Fibroblast of lung (primary cell): Measurements from ENCODE around the gene PSMG4. TPM values are rescaled to one million over a fixed set of nuclear protein-coding genes. Genes with fewer than 3 reads are reported as not detected.

Experiments
- DNase-seq, 2 donors: peaks; one replicate each; pipeline versions ENCODE4 v3.0.0 to v3.0.0-alpha.2; 2010; ENCODE audit warnings: low read depth in 2 of 2
- H2AFZ ChIP-seq: 2 replicates; pipeline ENCODE4 v1.5.1; 2012; ENCODE audit warnings: low read length, control low read depth, inconsistent platforms
- H3K27ac ChIP-seq: 2 replicates; pipeline ENCODE4 v1.5.1; 2011; ENCODE audit warnings: low read length, control low read depth; ENCODE audit not compliant: insufficient read depth
- H3K27me3 ChIP-seq: 2 replicates; pipeline ENCODE4 v1.5.1; 2011; ENCODE audit warnings: mild to moderate bottlenecking, low read length; ENCODE audit not compliant: control insufficient read depth, insufficient read depth
- H3K36me3 ChIP-seq: 2 replicates; pipeline ENCODE4 v1.5.1; 2011; ENCODE audit warnings: low read length; ENCODE audit not compliant: control insufficient read depth, insufficient read depth
- H3K4me1 ChIP-seq: 2 replicates; pipeline ENCODE4 v1.5.1; 2011; ENCODE audit warnings: low read length; ENCODE audit not compliant: control insufficient read depth, insufficient read depth; ENCODE audit errors: extremely low read depth
- H3K4me2 ChIP-seq: 2 replicates; pipeline ENCODE4 v1.5.1; 2011; ENCODE audit warnings: low read length, control low read depth; ENCODE audit not compliant: insufficient read depth; ENCODE audit errors: extremely low read depth
- H3K4me3 ChIP-seq, 4 experiments: fragments of 200-600 bp in 1 of 4; sonication (generic) in 1 of 4; replicated peaks in 1 of 4; 2 replicates each; pipeline ENCODE4 v1.5.1; 2011 to 2016; ENCODE audit warnings: low read length in 4 of 4, low read depth in 3 of 4, mild to moderate bottlenecking in 3 of 4, control low read depth in 2 of 4, inconsistent platforms in 1 of 4, mixed read lengths in 1 of 4; ENCODE audit not compliant: insufficient read depth in 1 of 4; ENCODE audit errors: control extremely low read depth in 1 of 4
- H3K79me2 ChIP-seq: 2 replicates; pipeline ENCODE4 v1.5.1; 2012; ENCODE audit warnings: mild to moderate bottlenecking, low read length, inconsistent platforms; ENCODE audit not compliant: control insufficient read depth, insufficient read depth
- H3K9ac ChIP-seq: 2 replicates; pipeline ENCODE4 v1.5.1; 2011; ENCODE audit warnings: mild to moderate bottlenecking, low read length, control low read depth; ENCODE audit not compliant: insufficient read depth
- H3K9me3 ChIP-seq: 2 replicates; pipeline ENCODE4 v1.5.1; 2012; ENCODE audit warnings: low read depth, low read length; ENCODE audit not compliant: control insufficient read depth, insufficient read depth
- H4K20me1 ChIP-seq: 2 replicates; pipeline ENCODE4 v1.5.1; 2011; ENCODE audit warnings: low read length; ENCODE audit not compliant: control insufficient read depth, insufficient read depth; ENCODE audit errors: extremely low read depth
- EZH2 ChIP-seq: IDR thresholded peaks from 2 replicates; pipeline ENCODE4 v1.5.1; 2012; ENCODE audit warnings: low read length, control low read depth, mild to moderate bottlenecking; ENCODE audit errors: missing control alignments
- polyA plus RNA-seq, 2 donors: library from polyadenylated mRNA; depleted of rRNA in 1 of 2; stranded (reverse) in 1 of 2; unstranded in 1 of 2; fragments of >200 nt; gene quantifications; 2 replicates each; pipeline ENCODE4 v1.2.1, GENCODE V29; 2011 to 2012; ENCODE audit warnings: missing spikeins in 1 of 2
- total RNA-seq: library from RNA; depleted of rRNA; stranded (reverse); fragments of >200 nt; gene quantifications from 2 replicates; pipeline ENCODE4 v1.2.1, GENCODE V29; 2014
- TF ChIP-seq, protein P1 (sequence below), 2 donors: IDR thresholded peaks in 1 of 2; conservative IDR thresholded peaks in 1 of 2; 1 replicate in 1 of 2; 2 replicates in 1 of 2; pipeline ENCODE4 v1.5.1; 2011 to 2012; ENCODE audit warnings: low read length in 2 of 2, control low read depth in 1 of 2, inconsistent platforms in 1 of 2, low read depth in 1 of 2, mild to moderate bottlenecking in 1 of 2

The PSMG4 gene
- total and polyA plus RNA-seq, 2 donors (not counting 1 experiment from before 2014, with no cell fraction given), result 12.5 to 34.2 TPM

DNA sequence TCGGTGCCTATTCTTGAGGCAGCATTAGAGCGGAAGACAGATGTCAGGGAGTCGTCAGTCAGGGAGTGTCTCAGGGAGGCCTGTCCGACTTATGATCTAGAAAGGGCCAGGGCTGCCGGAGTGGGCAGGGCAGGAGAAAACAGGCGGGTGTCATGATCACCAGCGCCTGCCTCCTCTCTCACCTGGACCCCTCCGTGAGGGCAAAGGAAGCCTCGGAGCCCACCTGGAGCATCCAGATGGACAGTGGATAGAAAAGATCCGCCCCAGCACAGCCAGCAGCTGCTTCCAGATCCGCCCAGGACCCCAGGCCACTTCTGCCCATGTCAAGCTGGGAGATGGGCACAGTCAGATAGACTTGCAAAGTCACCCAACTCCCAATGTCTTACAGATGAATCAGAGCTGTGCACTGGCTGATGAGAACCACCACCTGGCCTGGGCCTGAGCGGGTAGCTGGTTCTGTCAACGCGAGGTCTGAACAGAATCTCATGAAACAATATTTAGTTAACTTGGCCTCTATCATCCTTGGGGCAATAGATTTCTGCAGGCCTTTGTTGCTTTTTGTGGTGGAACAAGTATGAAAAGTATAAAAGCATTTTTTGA lies 22.2 kb downstream of the PSMG4 start:
- no peak for TF ChIP-seq EZH2
- TF ChIP-seq, protein P1, sequence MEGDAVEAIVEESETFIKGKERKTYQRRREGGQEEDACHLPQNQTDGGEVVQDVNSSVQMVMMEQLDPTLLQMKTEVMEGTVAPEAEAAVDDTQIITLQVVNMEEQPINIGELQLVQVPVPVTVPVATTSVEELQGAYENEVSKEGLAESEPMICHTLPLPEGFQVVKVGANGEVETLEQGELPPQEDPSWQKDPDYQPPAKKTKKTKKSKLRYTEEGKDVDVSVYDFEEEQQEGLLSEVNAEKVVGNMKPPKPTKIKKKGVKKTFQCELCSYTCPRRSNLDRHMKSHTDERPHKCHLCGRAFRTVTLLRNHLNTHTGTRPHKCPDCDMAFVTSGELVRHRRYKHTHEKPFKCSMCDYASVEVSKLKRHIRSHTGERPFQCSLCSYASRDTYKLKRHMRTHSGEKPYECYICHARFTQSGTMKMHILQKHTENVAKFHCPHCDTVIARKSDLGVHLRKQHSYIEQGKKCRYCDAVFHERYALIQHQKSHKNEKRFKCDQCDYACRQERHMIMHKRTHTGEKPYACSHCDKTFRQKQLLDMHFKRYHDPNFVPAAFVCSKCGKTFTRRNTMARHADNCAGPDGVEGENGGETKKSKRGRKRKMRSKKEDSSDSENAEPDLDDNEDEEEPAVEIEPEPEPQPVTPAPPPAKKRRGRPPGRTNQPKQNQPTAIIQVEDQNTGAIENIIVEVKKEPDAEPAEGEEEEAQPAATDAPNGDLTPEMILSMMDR (conservative IDR thresholded peaks at IDR 0.05 in 1 of 2, IDR thresholded peaks at IDR 0.05 in 1 of 2; ENCODE audit: low read depth in 1 of 2, low read length in 2 of 2), result no peak
- Histone ChIP-seq H3K79me2 (no peaks in the 10 kb centered on the region), H2AFZ (no peak overlapping the region), H3K9me3 (no peaks in the 10 kb centered on the region), H3K4me1 (peaks cover 5% of the 10 kb centered on the region), H3K27me3 (no peaks in the 10 kb centered on the region), H3K36me3 (no peaks in the 10 kb centered on the region), H4K20me1 (no peaks in the 10 kb centered on the region), H3K27ac (no peak overlapping the region), H3K9ac (no peak overlapping the region), H3K4me2 (no peak overlapping the region), H3K4me3 (no peak overlapping the region)
- peak in 1 of 2 donors; percentile 51 for DNase-seq

DNA sequence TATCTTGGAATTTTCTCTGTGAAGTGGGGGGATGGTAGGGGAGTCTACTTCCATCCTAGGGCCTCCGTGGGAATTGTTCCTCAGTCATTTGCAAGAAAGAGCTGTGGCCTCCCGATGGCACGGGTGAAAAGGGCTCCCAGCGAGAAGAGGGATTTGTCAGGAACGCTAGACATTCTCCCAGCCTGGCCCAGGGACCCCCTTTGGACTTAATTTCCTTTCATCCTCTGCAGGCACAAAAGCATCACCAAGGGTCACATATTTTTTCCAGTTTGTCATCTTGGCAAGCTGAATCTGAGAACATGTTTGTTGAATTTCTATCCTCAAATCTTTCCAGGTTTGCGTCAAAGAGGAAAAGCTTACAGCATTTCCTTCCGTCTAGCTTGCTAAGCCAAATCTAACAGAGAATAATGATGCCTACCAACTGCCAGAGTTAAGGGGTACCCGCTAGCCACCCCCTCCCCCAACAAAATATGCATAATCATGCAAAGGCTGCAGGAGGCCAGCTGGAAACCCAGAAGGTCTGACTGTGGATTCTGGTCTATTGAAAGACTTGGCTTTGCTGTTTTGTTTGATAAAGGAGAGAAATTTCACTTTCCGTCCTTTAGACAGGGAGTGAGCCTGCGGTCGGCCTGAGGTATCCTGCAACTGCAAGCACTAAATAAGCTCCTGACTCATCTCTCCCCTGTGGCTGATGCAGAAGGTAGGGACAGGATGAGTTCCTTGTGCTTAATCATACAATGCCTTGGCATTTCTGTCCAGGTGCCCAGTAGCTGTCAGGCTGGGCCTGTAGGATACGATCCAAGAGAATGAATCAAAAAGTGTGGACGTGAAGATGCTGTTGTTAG lies 23.1 kb downstream of the PSMG4 start:
- peak; percentile 78 to 99 for DNase-seq
- H3K79me2 ChIP-seq, result no peaks in the 10 kb centered on the region
- no peak overlapping the region for H2AFZ ChIP-seq
- no peaks in the 10 kb centered on the region for H3K9me3 ChIP-seq
- no peaks in the 10 kb centered on the region for H3K36me3 ChIP-seq
- H3K4me1 ChIP-seq, result peaks cover 5% of the 10 kb centered on the region
- no peaks in the 10 kb centered on the region for H3K27me3 ChIP-seq
- no peak overlapping the region for H3K9ac ChIP-seq
- H3K4me3 ChIP-seq, result no peak overlapping the region
- H3K4me2 ChIP-seq, result peak overlapping the region; percentile 19
- TF ChIP-seq EZH2, result no peak
- TF ChIP-seq, protein P1 (conservative IDR thresholded peaks at IDR 0.05 in 1 of 2, IDR thresholded peaks at IDR 0.05 in 1 of 2; ENCODE audit: low read depth in 1 of 2, low read length in 2 of 2), result no peak
- H4K20me1 ChIP-seq, result no peaks in the 10 kb centered on the region
- no peak overlapping the region for H3K27ac ChIP-seq

DNA sequence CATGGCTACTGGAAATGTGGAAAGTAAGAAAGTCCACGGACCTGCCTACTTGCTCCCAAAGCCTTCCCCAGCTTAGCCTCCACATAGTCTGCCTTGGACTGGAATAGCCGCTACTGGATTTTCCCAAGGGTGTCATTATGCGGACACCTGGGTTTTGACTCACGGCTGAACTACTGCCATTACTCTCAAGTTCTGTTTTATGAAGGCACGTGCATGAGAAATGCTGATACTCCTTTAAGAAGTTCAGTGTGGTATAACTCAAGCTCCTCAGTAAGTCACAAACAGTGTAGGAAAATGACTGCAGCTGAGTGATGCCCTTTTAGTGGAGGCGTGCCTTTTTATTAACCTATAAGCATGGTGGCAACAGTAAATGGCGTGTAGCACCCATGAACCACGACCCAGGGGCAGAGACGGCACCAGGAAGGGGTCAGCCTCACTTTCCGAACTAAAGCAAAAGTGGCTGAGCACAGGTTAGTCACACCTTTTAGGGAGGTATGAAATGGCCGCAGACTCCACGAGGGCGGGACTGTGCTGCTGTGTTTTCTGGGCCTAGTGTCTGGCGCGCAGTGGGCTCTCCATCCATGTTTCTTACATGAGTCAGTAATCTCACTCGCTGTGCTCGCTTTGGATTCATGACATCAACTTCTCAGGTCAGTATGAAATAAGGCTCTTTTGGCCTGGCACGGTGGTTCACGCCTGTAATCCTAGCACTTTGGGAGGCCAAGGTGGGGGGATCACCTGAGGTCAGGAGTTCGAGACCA lies 23.9 kb downstream of the PSMG4 start:
- no peak for TF ChIP-seq EZH2
- TF ChIP-seq, protein P1 (conservative IDR thresholded peaks at IDR 0.05 in 1 of 2, IDR thresholded peaks at IDR 0.05 in 1 of 2; ENCODE audit: low read depth in 1 of 2, low read length in 2 of 2), result no peak
- Histone ChIP-seq H3K36me3 (no peaks in the 10 kb centered on the region), H3K9ac (no peak overlapping the region), H3K27ac (no peak overlapping the region), H3K4me3 (no peak overlapping the region), H3K9me3 (no peaks in the 10 kb centered on the region), H3K79me2 (no peaks in the 10 kb centered on the region), H3K4me1 (peaks cover 5% of the 10 kb centered on the region), H3K4me2 (peak overlapping the region; percentile 19), H2AFZ (no peak overlapping the region), H4K20me1 (no peaks in the 10 kb centered on the region), H3K27me3 (no peaks in the 10 kb centered on the region)
- peak in 1 of 2 donors; percentile 35 for DNase-seq
